Neural crest cell (in vitro differentiated cells): Measurements from ENCODE around the gene CLHC1. TPM values are rescaled to one million over a fixed set of nuclear protein-coding genes. Genes with fewer than 3 reads are reported as not detected.
"Not testable (repeated sequence)": the region's sequence is repeated elsewhere in the genome, so short reads cannot be mapped to it uniquely, and the experiment has no call there.

Experiments used
- DNase-seq: peaks from one replicate; pipeline ENCODE4 v3.0.0; 2021; ENCODE audit warnings: low read depth, mixed read lengths, low spot score
- H3K27ac Mint-ChIP-seq: one replicate; pipeline ENCODE4 v1.8.0; 2021; ENCODE audit warnings: mild to moderate bottlenecking, mixed read lengths; ENCODE audit not compliant: unreplicated experiment
- H3K27me3 Mint-ChIP-seq: 2 replicates; pipeline ENCODE4 v1.8.0; 2021; ENCODE audit warnings: low read depth, mild to moderate bottlenecking, mixed read lengths
- H3K36me3 Mint-ChIP-seq: 2 replicates; pipeline ENCODE4 v1.8.0; 2021; ENCODE audit warnings: low read depth, mild to moderate bottlenecking, mixed read lengths
- H3K4me1 Mint-ChIP-seq: 2 replicates; pipeline ENCODE4 v1.8.0; 2021; ENCODE audit warnings: mixed read lengths
- H3K4me3 Mint-ChIP-seq: one replicate; pipeline ENCODE4 v1.8.0; 2021; ENCODE audit warnings: mild to moderate bottlenecking, mixed read lengths
- H3K9me3 Mint-ChIP-seq: 2 replicates; pipeline ENCODE4 v1.8.0; 2021; ENCODE audit warnings: mixed read lengths
- CTCF ChIP-seq: fragments of 200-600 bp; sonication (generic); conservative IDR thresholded peaks from 2 replicates; pipeline ENCODE4 v1.5.0; 2021; ENCODE audit warnings: antibody characterized with exemption, mild to moderate bottlenecking
- total RNA-seq: library from RNA; stranded (reverse); gene quantifications from 2 replicates; pipeline ENCODE4 v1.2.1, GENCODE V29; 2021

The CLHC1 gene
- total RNA-seq, 1 donor from 2014 or later: 22.5 TPM

- no peaks in the 10 kb centered on the region for H3K27me3 Mint-ChIP-seq
- H3K36me3 Mint-ChIP-seq: no peaks in the 10 kb centered on the region
- H3K4me1 Mint-ChIP-seq: peaks cover 5% of the 10 kb centered on the region
- peaks cover 4% of the 10 kb centered on the region for H3K9me3 Mint-ChIP-seq
- no peak for TF ChIP-seq CTCF
- no peak overlapping the region for H3K27ac Mint-ChIP-seq
- H3K4me3 Mint-ChIP-seq: no peak overlapping the region
- DNase-seq: no peak
These were observed 86.9 kb downstream of the CLHC1 start for GRCh38 chr2:55144922-55145820.

- H3K9me3 Mint-ChIP-seq, DNase-seq, H3K36me3 Mint-ChIP-seq, H3K27ac Mint-ChIP-seq, H3K27me3 Mint-ChIP-seq, H3K4me3 Mint-ChIP-seq: not testable (repeated sequence)
- peaks cover 11% of the 10 kb centered on the region for H3K4me1 Mint-ChIP-seq
These were observed 88.4 kb downstream of the CLHC1 start for GRCh38 chr2:55143706-55144105.

GRCh38 chr2:55142518-55142917 is 89.6 kb downstream of the CLHC1 start:
- DNase-seq: no peak
- H3K4me3 Mint-ChIP-seq: no peak overlapping the region
- H3K27me3 Mint-ChIP-seq: no peaks in the 10 kb centered on the region
- H3K4me1 Mint-ChIP-seq: peaks cover 23% of the 10 kb centered on the region
- H3K36me3 Mint-ChIP-seq: no peaks in the 10 kb centered on the region
- no peak overlapping the region for H3K27ac Mint-ChIP-seq
- no peak for TF ChIP-seq CTCF
- peaks cover 4% of the 10 kb centered on the region for H3K9me3 Mint-ChIP-seq

GRCh38 chr2:55141572-55142413 is 90.3 kb downstream of the CLHC1 start:
- H3K27me3 Mint-ChIP-seq: no peaks in the 10 kb centered on the region
- no peak for DNase-seq
- no peak overlapping the region for H3K4me3 Mint-ChIP-seq
- peaks cover 4% of the 10 kb centered on the region for H3K9me3 Mint-ChIP-seq
- peaks cover 30% of the 10 kb centered on the region for H3K4me1 Mint-ChIP-seq
- no peak overlapping the region for H3K27ac Mint-ChIP-seq
- no peak for TF ChIP-seq CTCF
- H3K36me3 Mint-ChIP-seq: no peaks in the 10 kb centered on the region

GRCh38 chr2:55140316-55141219 is 91.5 kb downstream of the CLHC1 start:
- peaks cover 39% of the 10 kb centered on the region for H3K4me1 Mint-ChIP-seq

More at GRCh38 chr2:55140316-55141219, 91.5 kb downstream of the CLHC1 start:
- H3K27ac Mint-ChIP-seq: no peak overlapping the region
- H3K27me3 Mint-ChIP-seq: no peaks in the 10 kb centered on the region
- no peak overlapping the region for H3K4me3 Mint-ChIP-seq
- no peak for DNase-seq
- no peaks in the 10 kb centered on the region for H3K36me3 Mint-ChIP-seq
- H3K9me3 Mint-ChIP-seq: peaks cover 4% of the 10 kb centered on the region
- TF ChIP-seq CTCF: no peak
